GM12878 (cell line): ENCODE measurements around the gene UBE2Z. TPM values are rescaled to one million over a fixed set of nuclear protein-coding genes. Genes with fewer than 3 reads are reported as not detected.

ENCODE experiments used
- ATAC-seq: fragments of 200-7000 bp; cut with Tn5 transposase; 3 replicates; pipeline ENCODE4 v1.9.1; 2020; ENCODE audit warnings: mild to moderate bottlenecking, moderate library complexity
- BruUV-seq: library from RNA; stranded (reverse); fragments of 400-500 nt; replicated peaks from 2 replicates; lab custom pipeline; 2021; lab: Mats Ljungman, UMichigan
- CTCF ChIA-PET: fragments of 300-600 bp; sonication (Branson Sonifier 250); formaldehyde crosslinking; extraction: SDS; loops from one replicate; lab custom pipeline; 2021; ENCODE audit warnings: inconsistent platforms; lab: Yijun Ruan, JAX
- POLR2A ChIA-PET: fragments of 350-600 bp; formaldehyde crosslinking; extraction: SDS; loops from one replicate; lab custom pipeline; 2021; ENCODE audit warnings: inconsistent platforms; lab: Charles Lee
- RAD21 ChIA-PET: fragments of 300-600 bp; sonication (Branson Sonifier 250); formaldehyde crosslinking; loops from one replicate; lab custom pipeline; 2023; ENCODE audit warnings: antibody characterized with exemption; ENCODE audit not compliant: unreplicated experiment; lab: Charles Lee
- SMC1A ChIA-PET: fragments of 300-600 bp; sonication (Branson Sonifier 250); formaldehyde crosslinking; loops from one replicate; lab custom pipeline; 2023; ENCODE audit not compliant: unreplicated experiment, uncharacterized antibody; lab: Charles Lee
- DNase-seq: peaks from one replicate; pipeline ENCODE4 v3.0.0-alpha.2; 2011; ENCODE audit warnings: low read depth, low spot score
- FAIRE-seq: peaks from 3 replicates; lab custom pipeline; 2011; peaks lifted over from hg19 to GRCh38; lab: Jason Lieb, UNC
- H2AFZ ChIP-seq: 2 replicates; pipeline ENCODE4 v1.6.0; 2011; ENCODE audit warnings: low read depth, low read length, control low read depth; ENCODE audit not compliant: control insufficient read depth
- H3K27ac ChIP-seq: 2 replicates; pipeline ENCODE4 v1.5.1; 2011; ENCODE audit warnings: control low read depth; ENCODE audit not compliant: control insufficient read depth, insufficient read depth
- H3K27me3 ChIP-seq, 2 experiments: replicated peaks in 1 of 2; 2 replicates each; pipeline versions ENCODE4 v1.6.0 to v1.6.1; 2011; ENCODE audit warnings: low read length in 1 of 2; ENCODE audit not compliant: control insufficient read depth in 2 of 2, insufficient read depth in 2 of 2
- H3K36me3 ChIP-seq, 2 experiments: 2 replicates each; pipeline ENCODE4 v1.5.1; 2011; ENCODE audit warnings: low read length in 1 of 2; ENCODE audit not compliant: control insufficient read depth in 2 of 2, insufficient read depth in 2 of 2
- H3K4me1 ChIP-seq: 2 replicates; pipeline ENCODE4 v1.6.1; 2011; ENCODE audit warnings: mild to moderate bottlenecking, low read length, moderate library complexity, mixed read lengths; ENCODE audit not compliant: control insufficient read depth, insufficient read depth
- H3K4me2 ChIP-seq: 2 replicates; pipeline ENCODE4 v1.6.0; 2011; ENCODE audit warnings: control low read depth; ENCODE audit not compliant: control insufficient read depth, insufficient read depth
- H3K4me3 ChIP-seq: fragments of 200-600 bp; sonication (generic); 2 replicates; pipeline ENCODE4 v1.5.1; 2016
- H3K79me2 ChIP-seq: 2 replicates; pipeline ENCODE4 v1.6.0; 2011; ENCODE audit warnings: low read length; ENCODE audit not compliant: control insufficient read depth, insufficient read depth
- H3K9ac ChIP-seq: 2 replicates; pipeline ENCODE4 v1.8.0; 2011; ENCODE audit warnings: low read length, control low read depth, mixed read lengths; ENCODE audit not compliant: control insufficient read depth, insufficient read depth
- H3K9me3 ChIP-seq: replicated peaks from 3 replicates; pipeline ENCODE4 v1.5.1; 2011; ENCODE audit warnings: mild to moderate bottlenecking, low read length; ENCODE audit not compliant: control insufficient read depth, insufficient read depth
- H4K20me1 ChIP-seq: 2 replicates; pipeline ENCODE4 v1.6.0; 2011; ENCODE audit not compliant: control insufficient read depth, insufficient read depth
- MTA2 ChIP-seq: fragments of 450-650 bp; IDR thresholded peaks from 2 replicates; pipeline ENCODE4 v1.6.1; 2016; ENCODE audit warnings: low read depth, mild to moderate bottlenecking, moderate library complexity
- NR2C1 ChIP-seq: fragments of 450-650 bp; IDR thresholded peaks from 2 replicates; pipeline ENCODE4 v1.6.1; 2017; ENCODE audit warnings: antibody characterized with exemption, mild to moderate bottlenecking, moderate library complexity
- SUZ12 ChIP-seq: fragments of 200-600 bp; sonication (generic); IDR thresholded peaks from one replicate; pipeline ENCODE4 v1.6.1; 2018; ENCODE audit warnings: antibody characterized with exemption, mild to moderate bottlenecking; ENCODE audit not compliant: unreplicated experiment
- TBL1XR1 ChIP-seq: IDR thresholded peaks from 2 replicates; pipeline ENCODE4 v1.6.1; 2012; ENCODE audit warnings: low read depth, low read length, improper control_type of control experiment
- TCF12 ChIP-seq: IDR thresholded peaks from 2 replicates; pipeline ENCODE4 v1.6.1; 2011; ENCODE audit warnings: low read depth, mild to moderate bottlenecking, low read length
- WGBS: methylation state at CpG from one replicate; pipeline ENCODE4 v1.1.6; 2016; ENCODE audit warnings: low lambda C conversion rate; ENCODE audit not compliant: insufficient replicate concordance, insufficient coverage; ENCODE audit errors: missing lambda C conversion rate; 5-methylcytosine and 5-hydroxymethylcytosine counted together
- in situ Hi-C: fragments of 300-500 bp; cut with MboI; formaldehyde crosslinking; loops from 9 replicates; pipeline ENCODE4 v1.14.3; 2018; ENCODE audit warnings: mixed read lengths
- intact Hi-C: fragments of 100-400 bp; cut with micrococcal nuclease; formaldehyde crosslinking; loops from one replicate; pipeline ENCODE4 v1.14.2; 2022; ENCODE audit not compliant: unreplicated experiment
- polyA plus RNA-seq, 11 experiments: library from polyadenylated mRNA; depleted of rRNA in 4 of 11; unstranded in 6 of 11; stranded (reverse) in 5 of 11; fragments of >200 nt; fragmentation: Nextera tagmentation in 4 of 11; fragmentation: Illumina TruSeq in 1 of 11; extraction: Ambion mirVana in 4 of 11; extraction: Trizol in 1 of 11; gene quantifications; 1 replicate in 1 of 11; 2 replicates in 10 of 11; pipeline versions ENCODE4 v1.2.1 to v1.2.3, GENCODE V29; 2011 to 2016; ENCODE audit warnings: inconsistent platforms in 2 of 11, missing spikeins in 2 of 11, low read depth in 1 of 11
- total RNA-seq, 4 experiments: library from RNA; depleted of rRNA in 3 of 4; stranded (reverse); fragments of >200 nt in 3 of 4; fragmentation: Illumina TruSeq in 1 of 4; extraction: Trizol in 1 of 4; gene quantifications; 2 replicates each; pipeline versions ENCODE4 v1.2.1 to v1.2.3, GENCODE V29; 2013 to 2021
- TF ChIP-seq, protein P1 (sequence below): fragments of 450-650 bp; IDR thresholded peaks from 2 replicates; pipeline ENCODE4 v1.6.1; 2017; ENCODE audit warnings: borderline replicate concordance

UBE2Z gene
- total and polyA plus RNA-seq, 10 of the 15 experiments (the other 5 are each of a cell fraction or from before 2014, with no cell fraction given): 23.1 to 191 (median 57.4) TPM

GRCh38 chr17:48871035-48871550 lies 37.1 kb upstream of the UBE2Z start:
- in situ Hi-C loops (no loop called here), intact Hi-C loops (no loop called here)
- Histone ChIP-seq H3K27ac (no peak overlapping the region), H3K9me3 (no peaks in the 10 kb centered on the region), H3K36me3 (no peaks in the 10 kb centered on the region), H3K9ac (no peak overlapping the region), H3K4me3 (no peak overlapping the region), H4K20me1 (no peaks in the 10 kb centered on the region), H3K79me2 (no peaks in the 10 kb centered on the region), H3K27me3 (no peaks in the 10 kb centered on the region), H2AFZ (no peak overlapping the region), H3K4me1 (no peaks in the 10 kb centered on the region), H3K4me2 (no peak overlapping the region)
- FAIRE-seq: no peak
- ChIA-PET RAD21 (interaction anchor here (17.3 kb wide), 1 partner anchor 60 kb away, joined by 376 read pairs; the partner anchor contains the start of gene TTLL6), POLR2A (interaction anchor here (1.4 kb wide), 1 partner anchor 35 kb away, joined by 3 read pairs; no protein-coding TSS in a partner anchor), SMC1A (interaction anchor here (0.6 to 11.9 kb wide), 7 partner anchors 8 to 487 kb away, joined by 3 to 281 read pairs (median 5); partner anchors contain the start of gene TTLL6), CTCF (interaction anchor here (0.8 to 18.3 kb wide), 8 partner anchors 8 to 192 kb away, joined by 3 to 490 read pairs (median 6); partner anchors contain the start of gene TTLL6)
- BruUV-seq: no TSS peak
- no peak for DNase-seq
- TF ChIP-seq MTA2 (no peak), NR2C1 (no peak), TCF12 (no peak), SUZ12 (no peak), TBL1XR1 (no peak)
- TF ChIP-seq, protein P1, sequence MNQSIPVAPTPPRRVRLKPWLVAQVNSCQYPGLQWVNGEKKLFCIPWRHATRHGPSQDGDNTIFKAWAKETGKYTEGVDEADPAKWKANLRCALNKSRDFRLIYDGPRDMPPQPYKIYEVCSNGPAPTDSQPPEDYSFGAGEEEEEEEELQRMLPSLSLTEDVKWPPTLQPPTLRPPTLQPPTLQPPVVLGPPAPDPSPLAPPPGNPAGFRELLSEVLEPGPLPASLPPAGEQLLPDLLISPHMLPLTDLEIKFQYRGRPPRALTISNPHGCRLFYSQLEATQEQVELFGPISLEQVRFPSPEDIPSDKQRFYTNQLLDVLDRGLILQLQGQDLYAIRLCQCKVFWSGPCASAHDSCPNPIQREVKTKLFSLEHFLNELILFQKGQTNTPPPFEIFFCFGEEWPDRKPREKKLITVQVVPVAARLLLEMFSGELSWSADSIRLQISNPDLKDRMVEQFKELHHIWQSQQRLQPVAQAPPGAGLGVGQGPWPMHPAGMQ: no peak
- 46% methylated on average over 4 of the region's 4 CpGs for WGBS
- no peak; the same call in 2 of the 3 replicates for ATAC-seq
